ENCODE data around the gene SNAI1. TPM values are rescaled to one million over a fixed set of nuclear protein-coding genes. Genes with fewer than 3 reads are reported as not detected.

SNAI1 gene
- total and polyA plus RNA-seq, 12 donors: 0.28 to 13.2 (median 8.4) TPM

GRCh38 chr20:49986049-49986448 is 3.3 kb downstream of the SNAI1 start:
- TF ChIP-seq, protein P1, sequence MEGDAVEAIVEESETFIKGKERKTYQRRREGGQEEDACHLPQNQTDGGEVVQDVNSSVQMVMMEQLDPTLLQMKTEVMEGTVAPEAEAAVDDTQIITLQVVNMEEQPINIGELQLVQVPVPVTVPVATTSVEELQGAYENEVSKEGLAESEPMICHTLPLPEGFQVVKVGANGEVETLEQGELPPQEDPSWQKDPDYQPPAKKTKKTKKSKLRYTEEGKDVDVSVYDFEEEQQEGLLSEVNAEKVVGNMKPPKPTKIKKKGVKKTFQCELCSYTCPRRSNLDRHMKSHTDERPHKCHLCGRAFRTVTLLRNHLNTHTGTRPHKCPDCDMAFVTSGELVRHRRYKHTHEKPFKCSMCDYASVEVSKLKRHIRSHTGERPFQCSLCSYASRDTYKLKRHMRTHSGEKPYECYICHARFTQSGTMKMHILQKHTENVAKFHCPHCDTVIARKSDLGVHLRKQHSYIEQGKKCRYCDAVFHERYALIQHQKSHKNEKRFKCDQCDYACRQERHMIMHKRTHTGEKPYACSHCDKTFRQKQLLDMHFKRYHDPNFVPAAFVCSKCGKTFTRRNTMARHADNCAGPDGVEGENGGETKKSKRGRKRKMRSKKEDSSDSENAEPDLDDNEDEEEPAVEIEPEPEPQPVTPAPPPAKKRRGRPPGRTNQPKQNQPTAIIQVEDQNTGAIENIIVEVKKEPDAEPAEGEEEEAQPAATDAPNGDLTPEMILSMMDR (IDR thresholded peaks at IDR 0.05): no peak
- no peak for TF ChIP-seq POLR2A (IDR thresholded peaks at IDR 0.05)
- H3K4me1 ChIP-seq (replicated peaks in 1 of 2): peaks cover 7 to 31% of the 10 kb centered on the region in 2 donors
- peak overlapping the region in 2 of 5 donors; percentile 8 to 94 for H3K27ac ChIP-seq

DNA sequence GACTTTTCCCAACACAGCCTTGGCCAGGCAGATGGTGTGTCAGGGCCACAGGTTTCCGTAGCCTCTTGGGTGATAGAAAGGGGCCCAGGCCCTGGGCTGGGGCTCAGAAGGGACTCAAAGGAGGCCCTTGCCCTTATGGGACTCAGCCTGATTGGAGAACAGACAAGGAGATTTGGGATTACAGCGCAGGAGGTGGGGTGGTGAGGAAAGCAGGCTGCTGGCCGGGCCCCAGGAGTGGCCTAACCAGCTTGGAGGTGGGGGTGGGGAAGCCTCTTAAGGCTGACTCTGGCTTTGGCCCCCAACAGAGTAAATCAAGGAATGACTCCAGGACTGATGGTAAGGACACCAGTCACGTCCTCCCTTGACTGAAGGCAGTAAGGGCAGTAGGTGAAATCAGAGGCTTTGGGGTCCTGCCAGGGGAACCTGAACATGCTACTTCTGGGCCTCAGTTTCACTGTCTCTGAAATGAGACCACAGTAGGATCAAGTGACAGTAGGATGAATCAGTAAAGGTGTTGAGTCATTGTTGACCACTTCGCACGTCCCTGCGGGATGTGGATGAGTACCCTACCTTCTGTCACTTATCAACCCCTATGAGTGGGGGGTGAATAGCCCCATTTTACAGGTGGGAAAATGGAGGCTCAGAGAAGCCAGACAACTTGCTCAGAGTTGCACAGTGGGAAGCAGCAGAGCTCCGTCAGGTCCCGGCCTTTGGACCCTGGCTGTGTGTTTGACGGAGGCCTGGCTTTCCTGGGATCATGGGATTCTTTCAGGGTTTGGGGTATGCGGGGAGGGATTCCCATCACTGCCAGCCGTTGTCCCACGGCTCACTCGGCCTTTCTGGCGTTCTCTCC is 4.5 kb downstream of the SNAI1 start:
- Histone ChIP-seq H3K27ac (peak overlapping the region in 3 of 5 donors; percentile 37 to 94 (median 74)), H3K4me1 (replicated peaks in 1 of 2) (peaks cover 5 to 27% of the 10 kb centered on the region in 2 donors), H3K4me3 (no peak overlapping the region), H3K27me3 (no peaks in the 10 kb centered on the region), H3K36me3 (replicated peaks in 1 of 2) (no peaks in the 10 kb centered on the region), H3K9me3 (replicated peaks in 1 of 3) (no peaks in the 10 kb centered on the region)
- DNase-seq: no peak
- WGBS, 4 donors: 81 to 85% (median 83%) methylated on average over 12 to 15 of the region's 15 CpGs
- TF ChIP-seq POLR2A (IDR thresholded peaks at IDR 0.05): no peak
- TF ChIP-seq, protein P1 (IDR thresholded peaks at IDR 0.05): no peak
- intact Hi-C loops (cut with DNase I): no loop called here

More at GRCh38 chr20:49986049-49986448, 3.3 kb downstream of the SNAI1 start:
- intact Hi-C loops (cut with DNase I): no loop called here
- WGBS, 4 donors: 67 to 82% (median 80%) methylated on average over 4 of the region's 4 CpGs
- Histone ChIP-seq H3K9me3 (replicated peaks in 1 of 3) (no peaks in the 10 kb centered on the region), H3K4me3 (peak overlapping the region in 1 of 4 donors; percentile 47), H3K27me3 (no peaks in the 10 kb centered on the region), H3K36me3 (replicated peaks in 1 of 2) (no peaks in the 10 kb centered on the region)
- no peak for DNase-seq

GRCh38 chr20:49987868-49988690 is 5.3 kb downstream of the SNAI1 start:
- H3K9me3 ChIP-seq (replicated peaks in 1 of 3): no peaks in the 10 kb centered on the region
- intact Hi-C loops (cut with DNase I): no loop called here
- H3K4me1 ChIP-seq (replicated peaks in 1 of 2): peaks cover 0 to 21% of the 10 kb centered on the region in 2 donors
- WGBS, 4 donors: 71 to 78% (median 75%) methylated on average over 17 to 18 of the region's 18 CpGs
- H3K27me3 ChIP-seq: no peaks in the 10 kb centered on the region
- no peak for DNase-seq
- H3K36me3 ChIP-seq (replicated peaks in 1 of 2): no peaks in the 10 kb centered on the region
- H3K27ac ChIP-seq: peak overlapping the region in 3 of 5 donors; percentile 37 to 94 (median 74)
- H3K4me3 ChIP-seq: no peak overlapping the region
- TF ChIP-seq, protein P1 (IDR thresholded peaks at IDR 0.05): no peak
- TF ChIP-seq POLR2A (IDR thresholded peaks at IDR 0.05): no peak
